ENCODE data around the gene SIX5.
"Not testable (repeated sequence)": the region's sequence is repeated elsewhere in the genome, so short reads cannot be mapped to it uniquely, and the experiment has no call there.

The SIX5 gene

GRCh38 chr19:45768984-45769782, at the start of gene SIX5:
TSS of gene SIX5 (minus strand) at chr19:45769252. CDS start at chr19:45768844, 408 bp downstream.
- peak; percentile 99 for DNase-seq (ENCODE audit: low spot score)

- no peak for DNase-seq (ENCODE audit: low spot score)
These were observed 48.8 kb upstream of the SIX5 start for GRCh38 chr19:45817725-45818301.

GRCh38 chr19:45817010-45817724, 48.1 kb upstream of the SIX5 start:
- peak; percentile 95 for DNase-seq (ENCODE audit: low spot score)

GRCh38 chr19:45816236-45817009, 47.4 kb upstream of the SIX5 start:
- DNase-seq (ENCODE audit: low spot score), result no peak

- no peak for DNase-seq (ENCODE audit: low spot score)
These were observed 46.6 kb upstream of the SIX5 start for GRCh38 chr19:45815481-45816216.

GRCh38 chr19:45814851-45815480, 45.9 kb upstream of the SIX5 start, which contains the start of gene RSPH6A:
TSS of gene RSPH6A (minus strand) at chr19:45815308. CDS start at chr19:45815176, 132 bp downstream.
- no peak for DNase-seq (ENCODE audit: low spot score)

- no peak for DNase-seq (ENCODE audit: low spot score)
These were observed 45.2 kb upstream of the SIX5 start for GRCh38 chr19:45814166-45814780.

GRCh38 chr19:45812297-45812696, 43.2 kb upstream of the SIX5 start:
- DNase-seq (ENCODE audit: low spot score), result no peak

GRCh38 chr19:45809643-45810159, 40.6 kb upstream of the SIX5 start:
- DNase-seq (ENCODE audit: low spot score), result peak; percentile 12

GRCh38 chr19:45805719-45806118, 36.7 kb upstream of the SIX5 start:
- no peak for DNase-seq (ENCODE audit: low spot score)

GRCh38 chr19:45804959-45805230, 35.8 kb upstream of the SIX5 start:
- no peak for DNase-seq (ENCODE audit: low spot score)

GRCh38 chr19:45804140-45804958, 35.3 kb upstream of the SIX5 start:
- no peak for DNase-seq (ENCODE audit: low spot score)

- DNase-seq (ENCODE audit: low spot score), result no peak
These were observed 32.6 kb upstream of the SIX5 start for GRCh38 chr19:45801603-45802175.

- no peak for DNase-seq (ENCODE audit: low spot score)
These were observed 31.1 kb upstream of the SIX5 start for GRCh38 chr19:45800070-45800553.

- not testable (repeated sequence) for DNase-seq (ENCODE audit: low spot score)
These were observed 30.5 kb upstream of the SIX5 start for GRCh38 chr19:45799541-45799940.

GRCh38 chr19:45798995-45799517, 30.0 kb upstream of the SIX5 start:
- DNase-seq (ENCODE audit: low spot score), result peak; percentile 79

GRCh38 chr19:45794627-45795026, 25.6 kb upstream of the SIX5 start:
- DNase-seq (ENCODE audit: low spot score), result no peak

GRCh38 chr19:45793876-45794275, 24.8 kb upstream of the SIX5 start:
- no peak for DNase-seq (ENCODE audit: low spot score)

- DNase-seq (ENCODE audit: low spot score), result no peak
These were observed 24.1 kb upstream of the SIX5 start for GRCh38 chr19:45793178-45793564.

Measured in COLO829 (cell line).